Left renal pelvis (tissue), 4 donors: ENCODE results near the gene TCTN3. TPM values are rescaled to one million over a fixed set of nuclear protein-coding genes. Genes with fewer than 3 reads are reported as not detected.
"Not testable (repeated sequence)": the region's sequence is repeated elsewhere in the genome, so short reads cannot be mapped to it uniquely, and the experiment has no call there.

Experiments used
- DNase-seq, 4 donors: peaks; one replicate each; pipeline ENCODE4 v3.0.0-alpha.2; 2013; ENCODE audit warnings: low read depth in 4 of 4, low spot score in 3 of 4
- polyA plus RNA-seq, 4 donors: library from polyadenylated mRNA; unstranded; fragments of 120-200 nt; gene quantifications; one replicate each; pipeline ENCODE4 v1.2.1, GENCODE V29; 2013; ENCODE audit not compliant: insufficient read length in 4 of 4

TCTN3 gene
- polyA plus RNA-seq: 10 to 100 TPM; 61.7 to 84.1 (median 74.5) TPM

GRCh38 chr10:95693668-95694534, at the start of gene TCTN3:
TSS of gene TCTN3 (minus strand) at chr10:95693927. CDS start at chr10:95693899, 28 bp downstream.
- peak; percentile 98 to 100 (median 99) for DNase-seq

GRCh38 chr10:95742962-95743535, 49.3 kb upstream of the TCTN3 start:
- DNase-seq: no peak

DNA sequence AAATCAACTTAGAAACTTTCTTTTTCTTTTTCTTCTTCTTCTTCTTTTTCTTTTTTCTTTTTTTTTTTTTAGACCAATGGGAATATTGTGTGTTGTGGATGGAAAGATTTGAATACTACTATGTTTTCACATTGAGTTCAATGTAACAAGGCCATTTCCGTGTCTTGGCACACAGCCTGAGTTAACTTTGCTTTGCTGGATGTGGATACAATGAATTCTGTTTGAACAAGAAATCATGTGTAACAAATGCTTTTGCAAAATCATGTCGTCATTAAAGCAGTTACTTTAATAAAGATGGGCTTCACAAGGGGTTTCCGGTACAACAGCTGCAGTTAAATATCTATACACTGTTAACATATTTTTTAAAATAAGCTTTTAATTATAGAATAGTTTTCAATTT, 48.8 kb upstream of the TCTN3 start:
- peak in 1 of 4 donors; percentile 33 for DNase-seq

DNA sequence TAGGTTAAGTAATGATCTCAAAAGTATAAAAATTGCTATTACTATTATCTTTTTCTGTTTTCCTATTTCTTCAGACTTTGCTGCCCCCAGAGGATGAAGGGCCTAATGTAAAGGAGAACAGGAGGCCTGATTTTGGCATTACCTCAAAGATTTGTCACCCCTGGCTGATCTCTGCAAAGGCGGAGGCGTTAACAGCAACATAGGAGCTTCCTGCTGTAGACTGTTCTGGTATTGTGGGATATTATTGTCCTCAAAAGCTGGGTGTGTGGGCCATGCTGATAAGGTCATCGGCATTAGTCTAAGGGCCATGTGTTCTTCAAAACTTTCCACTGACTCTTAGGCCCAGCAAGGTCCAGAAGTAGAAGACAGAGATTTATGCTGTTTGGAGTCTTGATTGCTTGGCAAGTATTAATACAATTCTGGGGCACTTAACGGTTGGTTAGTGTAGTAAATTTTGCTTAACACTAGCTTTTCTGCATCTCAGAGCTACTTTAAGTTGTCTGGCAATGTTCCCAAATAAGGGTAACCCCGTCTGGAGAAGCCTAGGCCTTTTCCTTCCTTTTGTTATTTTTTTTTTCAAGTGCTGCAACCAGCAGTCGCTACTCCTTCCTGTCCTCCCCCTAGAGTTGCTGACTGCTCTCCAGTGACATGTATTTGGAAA, 48.2 kb upstream of the TCTN3 start:
- peak in 3 of 4 donors; percentile 36 to 45 (median 43) for DNase-seq

DNA sequence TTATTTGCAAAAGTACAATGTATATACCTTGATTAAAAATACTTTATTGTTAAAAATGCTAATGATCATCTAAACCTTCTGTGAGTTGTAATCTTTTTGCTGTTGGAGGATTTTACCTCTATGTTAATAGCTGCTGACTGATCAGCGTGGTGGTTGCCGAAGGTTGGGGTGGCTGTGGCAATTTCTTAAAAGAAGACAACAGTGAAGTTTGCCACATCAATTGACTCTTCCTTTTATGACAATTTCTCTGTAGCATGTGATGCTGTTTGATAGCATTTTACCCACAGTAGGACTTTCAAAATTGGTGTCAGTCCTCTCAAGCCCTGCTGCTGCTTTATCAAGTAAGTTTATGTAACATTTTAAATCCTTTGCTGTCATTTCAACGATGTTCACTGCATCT, 45.3 kb upstream of the TCTN3 start:
- no peak for DNase-seq

DNA sequence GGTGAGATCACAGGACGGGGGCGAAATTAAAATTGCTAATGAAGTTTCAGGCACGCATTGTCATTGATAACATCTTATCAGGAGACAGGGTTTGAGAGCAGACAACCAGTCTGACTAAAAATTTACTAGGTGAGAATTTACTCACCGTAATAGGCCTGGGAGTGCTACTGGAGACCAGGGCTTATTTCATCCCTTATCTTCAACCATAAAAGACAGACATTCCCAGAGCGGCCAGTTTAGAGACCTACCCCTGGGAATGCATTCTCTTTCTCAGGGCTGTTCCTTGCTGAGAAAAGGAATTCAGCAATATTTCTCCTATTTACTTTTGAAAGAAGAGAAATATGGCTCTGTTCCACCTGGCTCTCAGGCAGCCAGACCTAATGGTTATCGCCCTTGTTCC, 39.2 kb upstream of the TCTN3 start:
- DNase-seq: not testable (repeated sequence)

GRCh38 chr10:95730233-95730632, 36.5 kb upstream of the TCTN3 start:
- DNase-seq: no peak

DNA sequence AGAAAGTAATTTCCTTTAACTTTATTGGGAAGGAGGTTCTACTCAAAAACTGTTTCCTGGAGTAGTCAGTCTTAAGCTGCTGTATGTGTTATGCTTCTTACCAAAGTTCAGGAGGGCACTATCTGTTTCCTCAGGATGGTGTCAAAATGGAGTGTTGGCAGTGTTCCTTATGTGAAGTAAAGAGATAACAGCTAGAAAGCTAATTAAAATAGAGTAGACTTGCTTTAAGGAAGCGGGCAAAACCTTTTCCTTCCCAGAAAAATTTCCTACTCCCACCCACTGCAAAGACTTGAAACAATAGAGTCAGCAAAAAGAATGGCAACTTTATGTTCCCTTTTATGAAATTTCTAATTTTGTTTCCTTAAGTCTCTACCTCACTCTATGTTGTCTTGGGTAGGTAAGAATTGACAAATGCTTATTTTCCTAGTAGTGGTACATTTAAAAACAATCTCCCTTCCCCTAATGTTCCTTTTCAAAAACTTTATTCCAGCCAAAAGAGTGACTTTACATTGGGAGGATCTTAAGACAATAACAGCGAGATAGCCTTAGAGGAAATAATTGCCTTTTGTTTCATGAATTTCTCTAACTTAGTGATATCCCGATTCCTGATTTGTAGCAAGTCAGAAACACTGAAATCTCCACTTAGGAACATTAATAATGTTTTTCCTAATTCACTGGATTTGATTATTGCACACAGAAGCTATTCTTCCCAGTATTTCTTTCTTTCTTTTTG, 35.8 kb upstream of the TCTN3 start:
- peak in 1 of 4 donors; percentile 6 for DNase-seq

DNA sequence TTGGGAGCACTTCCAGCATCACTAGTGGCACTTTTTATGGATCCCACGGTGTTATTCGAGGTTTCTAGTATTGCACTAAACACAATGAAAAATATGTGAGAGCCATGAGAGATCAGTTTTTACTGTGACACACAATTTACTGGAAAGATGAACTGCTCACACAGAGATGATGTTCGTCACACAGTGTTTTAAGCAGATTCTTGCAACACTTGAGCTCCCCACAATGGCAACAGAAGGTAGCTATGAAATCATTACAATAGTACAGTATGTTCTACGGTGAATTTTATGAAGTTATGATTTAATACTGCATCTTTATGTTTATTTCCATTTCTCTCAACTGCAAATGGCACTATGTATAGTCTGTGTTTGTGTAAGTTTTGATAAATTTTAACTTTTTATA, 34.8 kb upstream of the TCTN3 start:
- DNase-seq: no peak

- not testable (repeated sequence) for DNase-seq
Measured at GRCh38 chr10:95722496-95722895, 28.8 kb upstream of the TCTN3 start.

GRCh38 chr10:95720745-95721144, 27.0 kb upstream of the TCTN3 start:
- DNase-seq: not testable (repeated sequence)

GRCh38 chr10:95716866-95717265, 23.1 kb upstream of the TCTN3 start:
- no peak for DNase-seq

DNA sequence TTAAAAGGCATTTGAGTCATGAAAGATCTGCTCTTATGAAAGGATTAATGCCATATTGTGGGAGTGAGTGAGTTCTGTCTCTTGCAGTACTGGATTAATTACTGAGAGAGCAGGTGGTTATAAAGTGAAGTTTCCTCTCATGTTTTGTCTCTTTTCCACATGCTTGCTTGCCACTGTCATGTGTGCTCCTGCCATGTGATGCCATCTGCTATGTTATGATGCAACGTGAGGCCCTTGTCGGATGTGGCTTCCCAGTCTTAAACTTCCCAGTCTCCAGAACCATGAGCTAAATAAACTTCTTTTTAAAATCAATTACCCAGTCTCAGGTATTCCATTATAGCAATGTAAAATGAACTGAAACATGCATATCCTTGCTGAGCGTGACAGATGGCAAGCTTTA, 22.7 kb upstream of the TCTN3 start:
- DNase-seq: no peak

- DNase-seq: no peak
Measured at GRCh38 chr10:95711492-95711891, 17.8 kb upstream of the TCTN3 start.

DNA sequence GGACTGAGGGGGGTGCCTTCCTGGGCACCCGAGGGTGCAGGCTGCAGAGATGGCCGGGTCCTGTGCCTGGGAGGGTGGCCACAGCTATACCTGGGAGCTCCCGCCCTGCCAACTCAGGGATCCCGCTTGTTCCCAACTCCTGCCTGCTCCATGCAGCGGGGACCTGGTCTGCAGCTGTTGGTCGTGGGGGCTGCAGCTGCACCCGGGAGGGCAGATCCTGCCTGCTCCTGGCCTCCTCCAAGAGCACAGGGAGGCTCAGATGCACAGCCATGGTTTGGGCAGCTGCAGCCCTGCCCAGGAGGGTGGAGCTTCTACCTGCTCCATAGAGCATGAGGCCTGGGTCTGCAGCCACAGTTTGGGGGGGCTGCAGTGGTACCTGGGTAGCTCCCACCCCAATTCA, 13.3 kb upstream of the TCTN3 start:
- DNase-seq: no peak

- no peak for DNase-seq
Measured at GRCh38 chr10:95706573-95706972, 12.8 kb upstream of the TCTN3 start.

GRCh38 chr10:95698415-95698814, 4.7 kb upstream of the TCTN3 start:
- DNase-seq: no peak

DNA sequence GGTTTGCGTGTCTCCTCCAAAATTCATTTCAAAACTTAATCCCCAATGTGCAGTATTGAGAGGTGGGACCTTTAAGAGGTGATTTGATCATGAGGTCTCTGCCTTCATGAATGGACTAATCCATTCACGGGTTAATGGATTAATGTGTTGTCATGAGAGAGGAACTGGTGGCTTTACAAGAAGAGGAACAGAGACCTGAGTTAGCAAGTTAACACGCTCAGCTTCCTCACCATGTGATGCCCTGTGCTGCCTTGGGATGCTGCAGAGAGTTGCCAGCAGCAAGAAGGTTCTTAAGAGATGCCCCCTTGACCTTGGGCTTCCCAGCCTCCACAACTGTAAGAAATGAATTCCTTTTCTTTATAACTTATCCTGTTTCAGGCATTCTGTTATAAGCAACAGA, 3.7 kb upstream of the TCTN3 start:
- DNase-seq: no peak

GRCh38 chr10:95694665-95695064, 938 bp upstream of the TCTN3 start:
- DNase-seq: no peak

DNA sequence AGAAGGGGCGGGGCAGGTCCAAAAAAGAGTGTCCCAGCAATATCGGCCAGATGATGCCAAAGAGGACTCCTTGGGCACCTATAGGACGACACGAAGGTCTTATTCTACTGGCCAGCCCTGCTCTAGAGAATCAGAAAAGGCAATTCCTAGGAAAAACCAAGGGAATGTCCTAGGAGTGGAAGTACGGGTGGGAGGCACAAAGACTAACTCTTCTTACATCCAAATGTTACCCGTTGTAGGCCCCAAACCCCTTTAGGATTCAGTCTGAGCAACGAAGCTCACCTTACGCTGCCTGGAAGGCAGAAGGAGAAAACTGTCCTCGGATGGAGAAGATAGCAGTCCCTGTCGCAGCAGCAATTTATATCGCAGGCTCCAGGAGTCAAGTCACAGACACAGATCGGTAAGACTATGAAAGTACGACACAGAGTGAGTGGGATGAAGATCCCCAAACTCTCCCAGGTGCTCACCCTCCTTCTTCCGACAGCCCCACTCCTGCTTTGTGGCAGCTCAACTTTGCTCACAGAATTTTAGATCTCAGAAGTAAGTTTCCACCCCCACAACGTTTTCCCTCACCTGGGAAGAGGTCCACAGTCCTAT, 558 bp downstream of the TCTN3 start:
- DNase-seq: peak in 2 of 4 donors; percentile 6 to 18
